GM12801 (cell line): ENCODE measurements around the gene GRHL1.

ENCODE experiments used
- TF ChIP-seq, protein P1 (sequence below): IDR thresholded peaks from one replicate; pipeline ENCODE4 v1.5.1; 2011; ENCODE audit warnings: control low read depth; ENCODE audit not compliant: insufficient read length; ENCODE audit errors: extremely low read depth

Gene GRHL1

DNA sequence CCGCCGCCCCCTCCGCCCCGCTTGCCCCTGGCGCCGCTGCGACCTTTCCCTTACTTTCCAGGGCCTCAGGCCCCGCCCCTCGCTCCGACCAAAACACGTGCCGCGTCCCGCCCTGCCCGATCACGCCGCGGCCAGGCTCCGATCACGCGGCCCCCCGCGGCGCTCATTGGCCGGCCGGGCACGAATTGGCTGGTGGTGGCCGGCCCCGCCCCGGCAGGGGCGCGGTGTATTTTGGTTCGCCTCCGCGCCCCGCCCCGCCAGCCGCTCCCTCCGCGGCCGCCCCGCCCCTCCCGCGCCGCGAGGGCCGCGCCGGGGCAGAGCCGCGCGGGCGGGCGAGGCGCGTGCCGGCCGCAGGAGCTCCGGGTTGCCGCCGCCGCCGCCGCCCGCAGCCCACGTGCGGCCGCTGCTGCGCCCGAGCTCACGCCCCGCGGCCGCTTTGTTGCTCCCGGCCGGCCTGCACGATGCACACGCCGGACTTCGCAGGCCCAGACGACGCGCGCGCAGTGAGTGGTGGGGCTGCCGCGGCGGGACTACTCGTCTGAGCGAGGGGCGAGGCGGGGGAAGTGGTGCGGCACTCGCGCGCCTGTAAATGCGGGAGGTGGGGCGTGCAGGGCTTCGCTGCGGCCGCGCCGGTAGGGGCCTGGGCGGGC lies 91.9 kb downstream of the GRHL1 start, which contains the start of gene KLF11:
TSS of gene KLF11 (plus strand) at position 295 of the 650 bp plus-strand sequence. CDS start at position 462, 167 bp downstream.
- TF ChIP-seq, protein P1, sequence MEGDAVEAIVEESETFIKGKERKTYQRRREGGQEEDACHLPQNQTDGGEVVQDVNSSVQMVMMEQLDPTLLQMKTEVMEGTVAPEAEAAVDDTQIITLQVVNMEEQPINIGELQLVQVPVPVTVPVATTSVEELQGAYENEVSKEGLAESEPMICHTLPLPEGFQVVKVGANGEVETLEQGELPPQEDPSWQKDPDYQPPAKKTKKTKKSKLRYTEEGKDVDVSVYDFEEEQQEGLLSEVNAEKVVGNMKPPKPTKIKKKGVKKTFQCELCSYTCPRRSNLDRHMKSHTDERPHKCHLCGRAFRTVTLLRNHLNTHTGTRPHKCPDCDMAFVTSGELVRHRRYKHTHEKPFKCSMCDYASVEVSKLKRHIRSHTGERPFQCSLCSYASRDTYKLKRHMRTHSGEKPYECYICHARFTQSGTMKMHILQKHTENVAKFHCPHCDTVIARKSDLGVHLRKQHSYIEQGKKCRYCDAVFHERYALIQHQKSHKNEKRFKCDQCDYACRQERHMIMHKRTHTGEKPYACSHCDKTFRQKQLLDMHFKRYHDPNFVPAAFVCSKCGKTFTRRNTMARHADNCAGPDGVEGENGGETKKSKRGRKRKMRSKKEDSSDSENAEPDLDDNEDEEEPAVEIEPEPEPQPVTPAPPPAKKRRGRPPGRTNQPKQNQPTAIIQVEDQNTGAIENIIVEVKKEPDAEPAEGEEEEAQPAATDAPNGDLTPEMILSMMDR, result no peak

DNA sequence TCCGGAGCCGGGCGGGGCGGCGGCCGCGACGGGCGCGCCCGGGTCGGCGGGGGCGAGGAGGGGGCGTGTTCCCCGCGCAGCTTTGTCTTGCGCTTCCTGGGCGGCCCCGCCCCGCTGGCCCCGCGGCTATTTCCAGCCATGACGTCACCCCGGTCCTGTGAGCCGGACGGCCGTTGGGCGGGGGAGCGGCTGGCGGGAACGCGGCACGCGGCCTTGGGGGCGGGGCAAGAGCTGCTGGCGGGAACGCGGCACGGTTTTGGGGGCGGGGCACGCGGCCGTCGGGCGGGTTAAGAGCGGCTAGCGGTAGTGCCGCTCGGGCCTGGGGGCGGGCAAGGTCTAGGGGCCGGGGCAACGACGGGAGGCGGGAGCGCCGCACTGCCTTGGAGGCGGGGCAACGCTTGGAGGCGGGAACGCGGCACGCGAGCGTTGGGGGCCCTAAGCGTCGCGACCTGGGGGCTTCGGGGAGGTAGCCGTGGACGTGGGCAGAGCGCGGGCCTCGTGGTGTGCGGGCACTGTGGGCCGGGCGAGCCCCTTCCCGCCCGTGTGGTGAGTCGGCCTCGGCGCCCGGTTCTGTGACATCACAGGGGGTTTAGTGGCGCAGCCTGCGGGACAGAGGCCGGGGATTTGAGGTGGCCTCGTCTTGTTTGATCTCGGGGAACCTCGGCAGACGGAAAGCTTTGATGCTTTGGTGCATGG lies 92.6 kb downstream of the GRHL1 start:
- TF ChIP-seq, protein P1, result no peak

DNA sequence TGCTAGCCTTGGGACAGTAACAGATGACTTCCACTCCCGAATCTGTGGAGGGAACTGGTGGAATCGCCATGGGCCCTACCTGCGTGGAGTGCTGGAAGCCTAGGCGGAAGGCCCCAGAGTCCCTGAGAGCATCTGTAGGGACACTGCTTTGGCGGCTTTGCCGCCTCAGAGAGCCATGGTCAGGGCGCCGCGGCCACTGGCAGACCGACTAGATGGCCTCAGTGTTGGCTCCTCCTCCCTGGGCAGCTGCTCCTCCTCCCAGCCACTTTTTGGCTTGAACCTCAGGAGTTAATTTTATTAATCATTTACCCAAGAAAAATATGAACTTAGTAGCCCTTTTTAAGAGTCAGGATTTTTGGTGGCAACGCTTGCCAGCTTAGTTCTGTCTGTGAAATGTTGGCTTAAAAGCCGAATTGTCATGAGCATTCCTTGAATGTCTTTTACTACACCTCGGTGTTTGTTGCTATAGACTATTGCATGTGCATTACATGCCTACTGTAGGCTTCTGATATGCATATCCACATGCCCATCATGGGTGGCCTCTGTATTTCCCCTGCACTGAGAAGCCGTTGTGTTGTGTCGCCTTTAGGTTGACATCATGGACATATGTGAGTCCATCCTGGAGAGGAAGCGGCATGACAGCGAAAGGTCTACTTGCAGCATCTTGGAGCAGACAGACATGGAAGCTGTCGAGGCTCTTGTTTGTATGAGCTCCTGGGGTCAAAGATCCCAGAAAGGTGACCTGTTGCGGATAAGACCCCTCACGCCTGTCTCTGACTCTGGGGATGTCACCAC lies 94.3 kb downstream of the GRHL1 start:
- TF ChIP-seq, protein P1, result no peak

DNA sequence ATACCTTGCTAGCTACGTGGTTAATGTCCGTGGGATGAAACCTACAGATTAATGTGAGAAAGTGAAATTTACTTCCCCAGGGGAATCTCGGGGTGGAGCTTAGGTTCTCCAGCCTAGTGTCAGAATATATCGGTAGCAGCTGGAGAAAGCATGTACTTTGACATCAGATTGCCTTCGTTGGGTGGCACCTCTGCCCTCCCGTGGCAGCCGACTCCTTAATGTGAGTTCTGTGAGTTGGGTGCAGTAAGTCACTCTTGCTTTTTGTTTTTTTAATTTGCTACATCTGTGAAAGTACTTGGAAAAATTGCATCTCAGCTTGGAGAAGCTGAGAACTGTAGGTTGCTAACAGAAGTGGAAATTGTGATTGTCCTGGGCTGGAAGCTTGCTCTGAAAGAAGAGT lies 95.4 kb downstream of the GRHL1 start:
- TF ChIP-seq, protein P1, result no peak

DNA sequence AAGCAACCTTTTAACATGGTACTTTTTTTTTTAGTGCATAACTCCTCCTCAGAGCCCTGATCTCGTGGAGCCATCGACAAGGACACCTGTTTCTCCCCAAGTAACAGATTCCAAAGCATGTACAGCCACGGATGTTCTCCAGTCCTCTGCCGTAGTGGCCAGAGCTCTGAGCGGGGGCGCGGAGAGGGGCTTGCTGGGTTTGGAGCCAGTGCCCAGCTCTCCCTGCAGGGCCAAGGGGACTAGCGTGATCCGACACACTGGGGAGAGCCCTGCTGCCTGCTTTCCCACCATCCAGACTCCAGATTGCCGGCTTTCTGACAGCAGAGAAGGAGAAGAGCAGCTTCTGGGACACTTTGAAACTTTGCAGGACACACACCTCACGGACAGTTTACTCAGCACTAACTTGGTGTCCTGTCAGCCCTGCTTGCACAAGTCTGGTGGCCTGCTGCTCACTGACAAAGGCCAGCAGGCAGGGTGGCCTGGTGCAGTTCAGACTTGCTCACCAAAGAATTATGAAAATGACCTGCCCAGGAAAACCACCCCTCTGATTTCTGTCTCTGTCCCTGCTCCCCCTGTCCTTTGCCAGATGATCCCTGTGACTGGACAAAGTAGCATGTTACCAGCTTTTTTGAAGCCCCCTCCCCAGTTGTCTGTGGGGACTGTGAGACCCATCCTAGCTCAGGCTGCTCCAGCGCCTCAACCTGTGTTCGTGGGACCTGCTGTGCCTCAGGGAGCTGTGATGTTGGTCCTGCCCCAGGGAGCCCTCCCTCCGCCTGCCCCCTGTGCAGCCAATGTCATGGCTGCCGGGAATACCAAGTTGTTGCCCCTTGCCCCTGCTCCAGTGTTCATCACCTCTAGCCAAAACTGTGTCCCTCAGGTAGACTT lies 96.4 kb downstream of the GRHL1 start:
- TF ChIP-seq, protein P1, result no peak

DNA sequence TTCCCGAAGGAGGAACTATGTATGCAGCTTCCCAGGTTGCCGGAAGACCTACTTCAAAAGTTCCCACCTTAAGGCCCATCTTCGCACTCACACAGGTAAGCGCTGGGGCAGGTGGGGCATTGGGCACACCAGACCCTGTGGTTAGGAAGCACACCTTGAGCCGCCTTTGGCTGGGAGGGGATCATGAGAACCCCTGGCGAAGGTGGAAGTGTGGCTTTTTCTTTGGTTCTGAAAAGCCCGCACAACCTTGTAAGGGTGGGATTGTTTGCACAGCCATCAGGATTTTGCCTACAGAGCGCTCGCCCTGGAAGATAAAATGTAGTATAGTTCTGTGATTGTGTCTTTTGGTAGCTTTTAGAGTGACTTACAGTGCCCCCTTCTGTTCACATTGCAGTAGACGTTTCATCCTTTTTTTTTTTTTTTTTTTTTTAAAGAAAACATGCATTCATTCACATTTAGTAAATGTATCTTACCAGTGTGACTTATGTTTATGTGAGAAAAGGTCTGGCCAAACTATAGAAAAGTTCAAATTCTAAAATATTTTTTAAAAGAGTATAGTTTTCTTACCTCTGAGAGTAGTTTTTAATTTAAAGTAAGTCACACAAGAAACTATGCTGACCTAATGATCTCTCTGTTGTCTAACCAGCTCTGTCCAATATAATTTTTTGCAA lies 97.1 kb downstream of the GRHL1 start:
- TF ChIP-seq, protein P1, result no peak
